ENCODE data around the gene AMOTL1. TPM values are rescaled to one million over a fixed set of nuclear protein-coding genes. Genes with fewer than 3 reads are reported as not detected.
A peak's percentile ranks its signal among the peaks of the same experiment; 100 is the strongest.

The AMOTL1 gene
- total RNA-seq, 2 donors from 2014 or later, result 45.0 to 60.0 TPM

- TF ChIP-seq CTCF (conservative IDR thresholded peaks at IDR 0.05), result no peak
- peak; percentile 17 for DNase-seq
- Mint-ChIP-seq H3K27ac (no peak overlapping the region), H3K9me3 (no peaks in the 10 kb centered on the region), H3K4me1 (peaks cover 34% of the 10 kb centered on the region), H3K36me3 (ENCODE audit: low read depth) (peaks cover 79% of the 10 kb centered on the region), H3K4me3 (no peak overlapping the region), H3K27me3 (ENCODE audit: insufficient read depth) (no peaks in the 10 kb centered on the region)
- no peak overlapping the region for H3K9ac ChIP-seq (ENCODE audit: extremely low read depth, low read length, poor library complexity, severe bottlenecking)
- H3K4me1 ChIP-seq (ENCODE audit: control insufficient read depth, insufficient read depth, low read length), result peaks cover 18% of the 10 kb centered on the region
- H3K4me3 ChIP-seq (ENCODE audit: low read length), result no peak overlapping the region
- no peak overlapping the region for H3K27ac ChIP-seq (ENCODE audit: low read depth, low read length)
- H3K36me3 ChIP-seq (ENCODE audit: control insufficient read depth, insufficient read depth, low read length), result peaks cover 100% of the 10 kb centered on the region
- no peaks in the 10 kb centered on the region for H3K9me3 ChIP-seq (ENCODE audit: control insufficient read depth, low read length)
- H3K27me3 ChIP-seq (ENCODE audit: control insufficient read depth, insufficient read depth, low read length, poor library complexity, severe bottlenecking), result no peaks in the 10 kb centered on the region
- 94 to 96% methylated on average over 6 to 10 of the region's 10 CpGs for WGBS, 2 experiments (ENCODE audit: insufficient coverage in 1 of 2, insufficient read length in 1 of 2)
Observed at GRCh38 chr11:94869186-94869585, 101.0 kb downstream of the AMOTL1 start.

GRCh38 chr11:94870422-94870821 lies 102.3 kb downstream of the AMOTL1 start:
- no peaks in the 10 kb centered on the region for H3K9me3 ChIP-seq (ENCODE audit: control insufficient read depth, low read length)
- H3K36me3 ChIP-seq (ENCODE audit: control insufficient read depth, insufficient read depth, low read length), result peaks cover 100% of the 10 kb centered on the region
- no peak for TF ChIP-seq CTCF (conservative IDR thresholded peaks at IDR 0.05)
- no peak overlapping the region for H3K9ac ChIP-seq (ENCODE audit: extremely low read depth, low read length, poor library complexity, severe bottlenecking)
- Mint-ChIP-seq H3K27me3 (ENCODE audit: insufficient read depth) (no peaks in the 10 kb centered on the region), H3K4me3 (no peak overlapping the region), H3K36me3 (ENCODE audit: low read depth) (peaks cover 73% of the 10 kb centered on the region), H3K4me1 (peaks cover 27% of the 10 kb centered on the region), H3K9me3 (no peaks in the 10 kb centered on the region), H3K27ac (no peak overlapping the region)
- no peaks in the 10 kb centered on the region for H3K27me3 ChIP-seq (ENCODE audit: control insufficient read depth, insufficient read depth, low read length, poor library complexity, severe bottlenecking)
- H3K4me3 ChIP-seq (ENCODE audit: low read length), result no peak overlapping the region
- no peak overlapping the region for H3K27ac ChIP-seq (ENCODE audit: low read depth, low read length)
- 96 to 100% methylated on average over 2 to 5 of the region's 5 CpGs for WGBS, 2 experiments (ENCODE audit: insufficient coverage in 1 of 2, insufficient read length in 1 of 2)
- peaks cover 15% of the 10 kb centered on the region for H3K4me1 ChIP-seq (ENCODE audit: control insufficient read depth, insufficient read depth, low read length)
- DNase-seq, result peak; percentile 32

GRCh38 chr11:94871491-94872185 lies 103.5 kb downstream of the AMOTL1 start:
- Histone ChIP-seq H3K9ac (ENCODE audit: extremely low read depth, low read length, poor library complexity, severe bottlenecking) (no peak overlapping the region), H3K27ac (ENCODE audit: low read depth, low read length) (no peak overlapping the region), H3K36me3 (ENCODE audit: control insufficient read depth, insufficient read depth, low read length) (peaks cover 100% of the 10 kb centered on the region), H3K9me3 (ENCODE audit: control insufficient read depth, low read length) (no peaks in the 10 kb centered on the region), H3K27me3 (ENCODE audit: control insufficient read depth, insufficient read depth, low read length, poor library complexity, severe bottlenecking) (no peaks in the 10 kb centered on the region), H3K4me1 (ENCODE audit: control insufficient read depth, insufficient read depth, low read length) (peaks cover 8% of the 10 kb centered on the region), H3K4me3 (ENCODE audit: low read length) (no peak overlapping the region)
- WGBS, 2 experiments (ENCODE audit: insufficient coverage in 1 of 2, insufficient read length in 1 of 2), result 95 to 96% methylated on average over 15 of the region's 15 CpGs
- Mint-ChIP-seq H3K9me3 (no peaks in the 10 kb centered on the region), H3K4me3 (no peak overlapping the region), H3K4me1 (peaks cover 19% of the 10 kb centered on the region), H3K27me3 (ENCODE audit: insufficient read depth) (no peaks in the 10 kb centered on the region), H3K27ac (no peak overlapping the region), H3K36me3 (ENCODE audit: low read depth) (peaks cover 73% of the 10 kb centered on the region)
- TF ChIP-seq CTCF (conservative IDR thresholded peaks at IDR 0.05), result no peak
- peak; percentile 31 for DNase-seq
